ENCODE measurements around the gene HDDC2. TPM values are rescaled to one million over a fixed set of nuclear protein-coding genes. Genes with fewer than 3 reads are reported as not detected.

The HDDC2 gene
- total RNA-seq, 1 experiment from 2014 or later = 95.6 TPM

GRCh38 chr6:125310994-125311649 lies 9.4 kb upstream of the HDDC2 start:
- H3K4me1 ChIP-seq (ENCODE audit: control insufficient read depth in 1 of 2, insufficient read depth in 2 of 2, low read length in 2 of 2) = no peaks in the 10 kb centered on the region
- H4K20me1 ChIP-seq (ENCODE audit: insufficient read depth) = no peaks in the 10 kb centered on the region
- H2AFZ ChIP-seq (ENCODE audit: low read depth, low read length, poor library complexity, severe bottlenecking) = no peak overlapping the region
- peak; percentile 59 to 78 (median 74) for TF ChIP-seq CTCF (IDR thresholded peaks at IDR 0.05 in 2 of 3, conservative IDR thresholded peaks at IDR 0.05 in 1 of 3; ENCODE audit: borderline replicate concordance in 1 of 3, insufficient read depth in 1 of 3, low read depth in 2 of 3, low read length in 2 of 3)
- peak; percentile 87 for TF ChIP-seq RAD21 (IDR thresholded peaks at IDR 0.05; ENCODE audit: low read depth)
- TF ChIP-seq EZH2phosphoT487 (IDR thresholded peaks at IDR 0.05; ENCODE audit: borderline replicate concordance) = no peak
- ChIA-PET CTCF (interaction anchor here (0.5 to 6.2 kb wide), 12 partner anchors 9 to 663 kb away, joined by 3 to 49 read pairs (median 4); no protein-coding TSS in a partner anchor), POLR2A (interaction anchor here (0.9 kb wide), 1 partner anchor 649 kb away, joined by 5 read pairs; no protein-coding TSS in a partner anchor), RAD21 (ENCODE audit: low non-redundant PET in 1 of 2, low total read pairs in 2 of 2, uncharacterized antibody in 2 of 2, unreplicated experiment in 2 of 2) (interaction anchor here in 1 of 2 experiments (0.6 kb wide), 1 partner anchor 441 kb away, joined by 3 read pairs; no protein-coding TSS in a partner anchor)
- no peak overlapping the region for H3K4me3 ChIP-seq (replicated peaks in 1 of 2; ENCODE audit: low read depth in 1 of 2, low read length in 2 of 2)
- no peaks in the 10 kb centered on the region for H3K27me3 ChIP-seq (ENCODE audit: insufficient read depth, low read length)
- ATAC-seq (peak; percentile 78), DNase-seq (ENCODE audit: low read depth, low spot score) (peak; percentile 55)
- H3K36me3 ChIP-seq (ENCODE audit: control insufficient read depth in 1 of 2, insufficient read depth in 2 of 2, low read length in 2 of 2) = no peaks in the 10 kb centered on the region
- no peak overlapping the region for H3K27ac ChIP-seq (ENCODE audit: low read depth, low read length)
- no peaks in the 10 kb centered on the region for H3K79me2 ChIP-seq (ENCODE audit: insufficient read depth, low read length)
- BruUV-seq (replicated peaks) = no TSS peak
- intact Hi-C loops (cut with micrococcal nuclease) = loop anchor here (1.0 to 5.0 kb wide), 3 partner anchors 441 to 666 kb away; no protein-coding TSS in a partner anchor
- no peak overlapping the region for H3K9ac ChIP-seq (ENCODE audit: low read length)
- H3K4me2 ChIP-seq (ENCODE audit: low read length) = no peak overlapping the region
- H3K9me2 ChIP-seq (ENCODE audit: insufficient read depth) = no peaks in the 10 kb centered on the region
- H3K9me3 ChIP-seq (ENCODE audit: control insufficient read depth in 1 of 2, insufficient read depth in 1 of 2, low read depth in 1 of 2, low read length in 2 of 2) = no peaks in the 10 kb centered on the region

GRCh38 chr6:125307964-125308615 lies 6.3 kb upstream of the HDDC2 start:
- no peaks in the 10 kb centered on the region for H3K27me3 ChIP-seq (ENCODE audit: insufficient read depth, low read length)
- CTCF ChIA-PET = no interaction called here
- H3K4me3 ChIP-seq (replicated peaks in 1 of 2; ENCODE audit: low read depth in 1 of 2, low read length in 2 of 2) = no peak overlapping the region
- no peaks in the 10 kb centered on the region for H3K9me2 ChIP-seq (ENCODE audit: insufficient read depth)
- H3K27ac ChIP-seq (ENCODE audit: low read depth, low read length) = no peak overlapping the region
- no peak overlapping the region for H3K9ac ChIP-seq (ENCODE audit: low read length)
- H3K4me1 ChIP-seq (ENCODE audit: control insufficient read depth in 1 of 2, insufficient read depth in 2 of 2, low read length in 2 of 2) = no peaks in the 10 kb centered on the region
- RAD21 ChIA-PET (ENCODE audit: low non-redundant PET in 1 of 2, low total read pairs in 2 of 2, uncharacterized antibody in 2 of 2, unreplicated experiment in 2 of 2) = no interaction called here
- ATAC-seq = no peak
- intact Hi-C loops (cut with micrococcal nuclease) = no loop called here
- no peak for DNase-seq (ENCODE audit: low read depth, low spot score)
- H3K4me2 ChIP-seq (ENCODE audit: low read length) = no peak overlapping the region
- no peaks in the 10 kb centered on the region for H3K9me3 ChIP-seq (ENCODE audit: control insufficient read depth in 1 of 2, insufficient read depth in 1 of 2, low read depth in 1 of 2, low read length in 2 of 2)
- no peaks in the 10 kb centered on the region for H4K20me1 ChIP-seq (ENCODE audit: insufficient read depth)
- no peaks in the 10 kb centered on the region for H3K36me3 ChIP-seq (ENCODE audit: control insufficient read depth in 1 of 2, insufficient read depth in 2 of 2, low read length in 2 of 2)
- no TSS peak for BruUV-seq (replicated peaks)
- no peak overlapping the region for H2AFZ ChIP-seq (ENCODE audit: low read depth, low read length, poor library complexity, severe bottlenecking)
- H3K79me2 ChIP-seq (ENCODE audit: insufficient read depth, low read length) = no peaks in the 10 kb centered on the region
- no peak for TF ChIP-seq FOSL1 (IDR thresholded peaks at IDR 0.05; ENCODE audit: low read depth)
- no peak for TF ChIP-seq ZFX (IDR thresholded peaks at IDR 0.05)
- TF ChIP-seq YY1 (IDR thresholded peaks at IDR 0.05; ENCODE audit: extremely low read depth, insufficient replicate concordance, low read depth, low read length) = no peak
- no peak for TF ChIP-seq POLR2A (IDR thresholded peaks at IDR 0.05; ENCODE audit: borderline replicate concordance, extremely low read depth, insufficient read depth, insufficient read length)
- no peak for TF ChIP-seq POLR2AphosphoS5 (IDR thresholded peaks at IDR 0.05; ENCODE audit: low read depth, low read length)
- POLR2A ChIA-PET = no interaction called here

All from HCT116 (cell line).